ELR (cell line): Measurements from ENCODE around the gene EFCAB8.
"Not testable (repeated sequence)": the region's sequence is repeated elsewhere in the genome, so short reads cannot be mapped to it uniquely, and the experiment has no call there.

Experiments
- DNase-seq: peaks from one replicate; pipeline ENCODE4 v3.0.0-alpha.2; 2015; ENCODE audit warnings: low read depth

The EFCAB8 gene

DNA sequence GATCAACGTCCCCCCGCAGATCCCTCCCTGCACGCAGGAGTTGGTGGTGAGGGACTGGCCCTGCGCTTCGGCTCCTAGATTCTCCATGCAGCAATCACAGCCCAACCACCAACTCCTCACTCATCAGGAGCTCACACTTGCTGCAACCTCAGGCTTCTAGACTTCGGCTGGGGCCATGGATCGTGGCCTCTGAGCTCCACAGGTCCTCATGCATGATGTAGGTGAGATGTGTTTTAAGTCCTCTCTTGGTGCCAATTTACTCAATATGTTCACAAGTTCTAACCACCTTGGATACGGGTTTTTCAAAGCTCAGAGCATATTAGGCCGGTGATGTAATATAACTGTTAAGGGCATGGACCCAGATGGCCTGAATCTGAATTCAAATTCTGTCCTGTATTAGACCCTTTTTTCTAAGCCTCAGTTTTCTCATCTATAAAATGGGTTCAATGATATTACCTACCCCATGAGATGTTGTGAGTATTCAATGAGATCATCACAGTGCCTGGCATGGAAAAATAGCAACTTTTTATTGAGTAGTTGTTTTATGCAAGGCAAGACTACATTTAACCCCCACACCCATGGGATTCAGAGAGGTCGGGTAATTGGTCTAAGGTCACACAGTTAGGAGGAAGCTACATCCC is 114.5 kb downstream of the EFCAB8 start:
- DNase-seq, result no peak

DNA sequence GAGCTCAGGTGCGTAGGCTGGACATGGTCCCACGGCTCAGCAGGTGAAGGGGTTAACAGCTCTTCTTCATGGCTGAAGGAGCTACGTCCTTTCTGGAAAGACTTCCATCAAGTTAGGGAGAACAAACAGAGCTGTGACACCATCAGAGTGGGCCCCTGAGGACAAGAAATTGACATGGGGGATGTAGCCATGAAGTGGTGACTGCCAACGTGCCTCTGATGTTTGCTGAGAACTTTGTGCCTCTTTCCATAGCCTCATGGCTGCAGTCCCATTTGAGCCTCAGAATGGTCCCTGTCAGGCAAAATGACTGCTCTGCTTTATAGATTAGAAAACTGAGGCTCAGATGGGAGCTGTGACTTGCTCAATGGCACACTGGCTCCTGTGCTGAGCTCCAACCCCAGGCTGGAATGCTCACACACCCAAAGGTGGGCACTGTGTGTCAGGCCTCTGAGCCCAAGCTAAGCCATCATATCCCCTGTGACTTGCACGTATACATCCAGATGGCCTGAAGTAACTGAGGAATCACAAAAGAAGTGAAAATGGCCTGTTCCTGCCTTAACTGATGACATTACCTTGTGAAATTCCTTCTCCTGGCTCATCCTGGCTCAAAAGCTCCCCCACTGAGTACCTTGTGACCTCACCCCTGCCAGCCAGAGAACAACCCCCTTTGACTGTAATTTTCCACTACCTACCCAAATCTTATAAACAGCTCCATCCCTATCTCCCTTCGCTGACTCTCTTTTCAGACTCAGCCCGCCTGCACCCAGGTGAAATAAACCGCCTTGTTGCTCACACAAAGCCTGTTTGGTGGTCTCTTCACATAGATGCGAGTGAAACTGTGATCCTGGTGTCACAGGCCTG is 115.7 kb downstream of the EFCAB8 start:
- DNase-seq, result not testable (repeated sequence)

GRCh38 chr20:32975121-32975520 is 116.4 kb downstream of the EFCAB8 start:
- DNase-seq, result not testable (repeated sequence)

GRCh38 chr20:32975698-32976674 is 117.3 kb downstream of the EFCAB8 start:
- no peak for DNase-seq

GRCh38 chr20:32976746-32977145 is 118.0 kb downstream of the EFCAB8 start:
- no peak for DNase-seq

DNA sequence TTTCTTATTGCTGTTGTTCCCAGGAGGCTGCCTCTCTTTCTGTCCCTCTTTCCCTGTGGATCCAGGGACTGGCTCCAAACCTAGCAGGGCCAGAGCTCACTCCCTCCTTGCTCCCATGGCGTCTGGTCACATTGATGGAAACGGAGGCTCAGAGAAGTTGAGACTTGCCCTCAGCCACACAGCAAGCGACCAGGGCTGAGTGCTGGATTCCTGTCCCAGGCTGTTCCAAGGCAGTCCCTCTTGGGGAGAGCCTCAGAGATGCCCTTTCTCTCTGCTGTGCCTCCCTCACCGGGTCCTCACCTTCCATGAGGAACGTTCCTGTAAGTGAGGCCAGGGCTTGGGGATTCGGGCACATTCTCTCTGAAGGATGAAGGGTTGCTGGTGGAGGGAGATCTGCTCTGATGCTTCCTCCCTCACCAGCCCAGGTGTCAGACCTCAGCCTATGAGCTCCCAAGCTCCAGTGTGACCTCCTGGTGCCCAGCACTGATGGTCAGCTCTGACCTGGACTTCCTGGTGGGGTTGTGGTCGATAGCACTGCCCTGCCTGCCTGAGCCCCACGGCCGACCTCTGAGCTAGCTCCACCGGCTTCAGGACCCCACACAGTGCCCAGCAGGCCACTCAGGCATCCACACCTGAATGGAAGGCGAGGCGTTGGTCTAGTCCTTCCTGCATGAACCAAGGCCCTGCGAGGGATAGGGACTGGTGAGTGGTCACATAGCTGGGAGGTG is 118.7 kb downstream of the EFCAB8 start:
- DNase-seq, result no peak

GRCh38 chr20:32978009-32978335 is 119.2 kb downstream of the EFCAB8 start:
- DNase-seq, result no peak

DNA sequence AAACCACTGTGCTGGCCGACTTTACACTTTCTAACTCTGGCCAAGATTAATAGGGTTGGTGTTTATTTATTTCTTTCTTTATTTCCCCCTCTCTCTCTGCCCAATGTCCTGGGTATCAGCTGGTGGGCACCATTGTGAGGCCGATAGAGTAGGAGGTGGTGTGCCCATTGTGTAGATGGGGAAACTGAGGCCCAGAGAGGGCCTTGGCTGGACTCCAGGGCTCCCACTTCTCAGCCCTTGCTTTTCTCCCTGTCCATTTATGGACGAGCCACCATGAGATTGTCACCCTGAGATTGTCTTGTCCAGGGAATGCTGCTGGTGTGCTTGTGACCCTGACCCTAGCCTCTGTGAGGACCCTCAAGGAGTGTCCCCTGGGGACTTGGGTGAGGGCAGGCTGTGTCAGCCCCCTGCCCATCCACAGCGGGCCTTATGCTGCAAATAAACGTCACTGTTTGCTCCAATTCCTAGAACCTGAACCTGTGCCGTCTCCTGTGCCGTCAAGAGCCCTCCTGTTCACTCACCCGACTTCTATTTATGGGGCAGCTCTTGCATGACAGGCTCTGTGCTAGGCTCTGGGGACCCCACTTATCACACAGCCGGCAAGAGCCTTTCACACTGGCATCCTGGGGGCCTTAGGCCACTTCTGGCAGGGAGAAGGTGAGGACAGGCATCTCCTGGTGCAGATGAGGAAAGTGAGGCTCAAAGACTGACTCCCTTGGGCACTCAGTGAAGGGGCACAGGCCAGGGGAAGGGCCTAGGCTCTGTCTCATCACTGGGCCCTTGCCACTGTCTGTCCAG is 120.7 kb downstream of the EFCAB8 start:
- DNase-seq, result no peak

- DNase-seq, result no peak
Measured at GRCh38 chr20:32980131-32980941, 121.6 kb downstream of the EFCAB8 start.

GRCh38 chr20:32980990-32981389 is 122.3 kb downstream of the EFCAB8 start:
- DNase-seq, result no peak

- no peak for DNase-seq
Measured at GRCh38 chr20:32982617-32983458, 124.1 kb downstream of the EFCAB8 start.

DNA sequence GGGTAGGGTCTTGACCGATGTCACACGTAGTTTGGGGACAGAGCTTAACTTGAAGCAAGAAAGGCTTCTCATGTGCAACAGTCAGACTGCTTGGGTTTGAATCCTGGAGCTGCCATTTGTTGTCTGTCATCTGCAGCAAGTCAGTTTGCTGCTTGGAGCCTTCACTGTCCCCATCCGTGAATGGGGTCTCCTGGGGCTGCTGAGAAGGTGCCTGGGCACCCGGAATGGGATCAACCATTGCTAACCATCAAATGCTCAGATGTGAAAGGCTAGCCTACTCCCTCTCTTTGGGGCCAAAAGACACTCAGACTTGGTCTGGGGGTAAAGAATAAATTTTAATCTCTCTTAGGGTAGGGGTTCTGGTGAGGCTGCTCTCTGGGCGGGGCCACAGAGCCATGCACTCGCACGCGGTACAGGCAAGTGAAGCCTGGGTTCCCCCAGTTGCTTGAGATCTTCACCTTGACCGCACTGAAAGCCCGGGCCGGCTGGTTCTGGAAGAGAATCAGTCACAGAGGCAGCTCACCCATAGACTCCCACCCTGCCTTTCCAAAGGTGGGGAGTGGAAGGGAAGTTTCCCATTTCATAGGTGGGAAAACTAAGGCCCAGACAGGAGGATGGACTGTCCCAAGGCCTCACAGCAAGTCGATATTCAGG is 124.9 kb downstream of the EFCAB8 start:
- DNase-seq, result no peak

GRCh38 chr20:32984196-32984595 is 125.5 kb downstream of the EFCAB8 start:
- DNase-seq, result no peak

- DNase-seq, result no peak
Measured at GRCh38 chr20:32984631-32985354, 126.1 kb downstream of the EFCAB8 start.

DNA sequence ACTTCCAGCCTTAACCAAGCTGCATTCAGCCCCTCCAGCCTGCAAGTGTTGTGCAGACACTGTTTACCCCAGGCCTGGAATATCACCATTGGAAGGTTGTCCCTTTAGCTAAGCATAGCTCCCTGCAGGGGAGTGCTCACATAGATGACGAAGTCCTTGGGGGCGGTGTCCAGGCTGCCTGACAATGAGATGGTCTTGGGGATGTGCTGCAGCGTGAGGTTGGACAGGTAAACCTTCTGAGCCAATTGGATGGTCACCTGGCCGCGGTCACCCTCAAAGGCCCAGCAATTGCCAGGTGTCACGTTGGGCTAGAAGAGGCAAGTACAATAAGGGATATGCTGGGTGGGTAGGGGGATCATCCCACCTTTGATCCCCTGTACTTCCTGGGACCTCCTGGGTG is 126.9 kb downstream of the EFCAB8 start:
- no peak for DNase-seq

- no peak for DNase-seq
Measured at GRCh38 chr20:32986331-32986966, 127.7 kb downstream of the EFCAB8 start.

- no peak for DNase-seq
Measured at GRCh38 chr20:32987044-32987825, 128.5 kb downstream of the EFCAB8 start.
